B cell (primary cell): ENCODE data around the gene ARL2. TPM values are rescaled to one million over a fixed set of nuclear protein-coding genes. Genes with fewer than 3 reads are reported as not detected.
A peak's percentile ranks its signal among the peaks of the same experiment; 100 is the strongest.

ENCODE experiments used
- ATAC-seq: fragments of 200-7000 bp; cut with Tn5 transposase; one replicate; pipeline ENCODE4 v1.10.0; 2021; ENCODE audit warnings: low read depth, mild to moderate bottlenecking, moderate number of reproducible peaks, moderate library complexity
- CTCF ChIA-PET: fragments of 350-600 bp; sonication (Branson Sonifier 250); formaldehyde crosslinking; loops from one replicate; lab custom pipeline; 2021; ENCODE audit warnings: antibody characterized with exemption, inconsistent platforms; lab: Charles Lee
- POLR2A ChIA-PET: fragments of 350-600 bp; sonication (Branson Sonifier 250); formaldehyde crosslinking; loops from one replicate; lab custom pipeline; 2021; ENCODE audit warnings: antibody characterized with exemption; lab: Charles Lee
- DNase-seq: peaks from one replicate; pipeline ENCODE4 v3.0.0; 2013
- H2AFZ ChIP-seq: 2 replicates; pipeline ENCODE4 v1.6.1; 2012; ENCODE audit warnings: mild to moderate bottlenecking, low read depth, low read length; ENCODE audit not compliant: insufficient read depth, poor library complexity, severe bottlenecking
- H3K27ac ChIP-seq, 2 donors: 1 replicate in 1 of 2; 2 replicates in 1 of 2; pipeline ENCODE4 v1.5.1; 2012 to 2013; ENCODE audit warnings: low read length in 2 of 2, mild to moderate bottlenecking in 2 of 2, moderate library complexity in 1 of 2
- H3K27me3 ChIP-seq, 4 experiments: fragments of 200-600 bp in 1 of 4; sonication (generic) in 1 of 4; replicated peaks in 1 of 4; 1 replicate in 2 of 4; 2 replicates in 2 of 4; pipeline versions ENCODE4 v1.6.1 to v1.7.0; 2013 to 2016; ENCODE audit warnings: low read length in 3 of 4, mild to moderate bottlenecking in 2 of 4, mixed read lengths in 1 of 4, moderate library complexity in 1 of 4; ENCODE audit not compliant: insufficient read depth in 4 of 4, control insufficient read depth in 3 of 4; ENCODE audit errors: control extremely low read depth in 1 of 4
- H3K36me3 ChIP-seq, 2 experiments: replicated peaks in 1 of 2; 1 replicate in 1 of 2; 2 replicates in 1 of 2; pipeline versions ENCODE4 v1.6.1 to v1.7.1; 2013; ENCODE audit warnings: low read length in 1 of 2; ENCODE audit not compliant: insufficient read depth in 2 of 2, control insufficient read depth in 1 of 2; ENCODE audit errors: control extremely low read depth in 1 of 2, extremely low read depth in 1 of 2
- H3K4me1 ChIP-seq, 2 donors: fragments of 200-600 bp in 1 of 2; sonication (generic) in 1 of 2; 1 replicate in 1 of 2; 2 replicates in 1 of 2; pipeline versions ENCODE4 v1.5.1 to v1.6.1; 2013 to 2017; ENCODE audit warnings: low read length in 2 of 2; ENCODE audit not compliant: control insufficient read depth in 2 of 2, insufficient read depth in 2 of 2
- H3K4me2 ChIP-seq: replicated peaks from 2 replicates; pipeline ENCODE3; 2012; ENCODE audit warnings: mild to moderate bottlenecking, low read depth, low read length; ENCODE audit not compliant: poor library complexity, severe bottlenecking
- H3K4me3 ChIP-seq, 5 experiments: fragments of 200-600 bp in 1 of 5; sonication (generic) in 1 of 5; 1 replicate in 3 of 5; 2 replicates in 2 of 5; pipeline versions ENCODE4 v1.5.1 to v1.7.0; 2011 to 2016; ENCODE audit warnings: low read length in 4 of 5, mild to moderate bottlenecking in 4 of 5, low read depth in 2 of 5, control low read depth in 1 of 5, moderate library complexity in 1 of 5; ENCODE audit not compliant: insufficient read depth in 1 of 5; ENCODE audit errors: control extremely low read depth in 1 of 5, extremely low read depth in 1 of 5
- H3K79me2 ChIP-seq: fragments of 200-600 bp; sonication (generic); one replicate; pipeline ENCODE4 v1.6.0; 2016; ENCODE audit warnings: low read length; ENCODE audit not compliant: control insufficient read depth, insufficient read depth
- H3K9ac ChIP-seq: fragments of 200-600 bp; sonication (generic); 2 replicates; pipeline ENCODE4 v1.6.1; 2017; ENCODE audit warnings: mild to moderate bottlenecking, low read length, moderate library complexity
- H3K9me3 ChIP-seq, 3 donors: one replicate each; pipeline versions ENCODE4 v1.6.1 to v1.7.1; 2013; ENCODE audit warnings: low read length in 2 of 3; ENCODE audit not compliant: control insufficient read depth in 2 of 3, insufficient read depth in 1 of 3; ENCODE audit errors: control extremely low read depth in 1 of 3
- H4K20me1 ChIP-seq: 2 replicates; pipeline ENCODE4 v1.6.0; 2012; ENCODE audit warnings: mild to moderate bottlenecking, low read length; ENCODE audit not compliant: insufficient read depth, control insufficient read depth, poor library complexity, severe bottlenecking
- H3K27ac Mint-ChIP-seq: one replicate; pipeline ENCODE4 v1.8.0; 2021; ENCODE audit warnings: mixed read lengths
- H3K27me3 Mint-ChIP-seq: one replicate; pipeline ENCODE4 v1.8.0; 2021; ENCODE audit warnings: mixed read lengths
- H3K4me1 Mint-ChIP-seq: one replicate; pipeline ENCODE4 v1.8.0; 2021; ENCODE audit warnings: mixed read lengths
- H3K4me3 Mint-ChIP-seq: one replicate; pipeline ENCODE4 v1.8.0; 2021; ENCODE audit warnings: mixed read lengths
- H3K9me3 Mint-ChIP-seq: one replicate; pipeline ENCODE4 v1.8.0; 2022; ENCODE audit warnings: mixed read lengths; ENCODE audit not compliant: insufficient read depth
- EZH2 ChIP-seq: IDR thresholded peaks from 2 replicates; pipeline ENCODE4 v1.6.1; 2012; ENCODE audit warnings: borderline replicate concordance, low read depth, mild to moderate bottlenecking, moderate library complexity, low read length; ENCODE audit not compliant: insufficient read depth, poor library complexity, severe bottlenecking
- WGBS: methylation state at CpG from one replicate; pipeline ENCODE4 v1.1.5; 2013; ENCODE audit warnings: missing lambda C conversion rate; ENCODE audit not compliant: insufficient coverage; 5-methylcytosine and 5-hydroxymethylcytosine counted together
- intact Hi-C: fragments of 100-400 bp; cut with micrococcal nuclease; formaldehyde crosslinking; loops from one replicate; pipeline ENCODE4 v1.10.0; 2022
- polyA plus RNA-seq: library from polyadenylated mRNA; depleted of rRNA; stranded (reverse); fragments of >200 nt; gene quantifications from 2 replicates; pipeline ENCODE4 v1.2.3, GENCODE V29; 2012
- total RNA-seq, 2 donors: library from RNA; stranded (reverse); fragments of 120-200 nt in 1 of 2; gene quantifications; 1 replicate in 1 of 2; 2 replicates in 1 of 2; pipeline versions ENCODE4 v1.2.3 to v1.2.4, GENCODE V29; 2013 to 2022
- TF ChIP-seq, protein P1 (sequence below): fragments of 200-600 bp; IDR thresholded peaks from one replicate; pipeline ENCODE4 v1.8.0; 2022; ENCODE audit warnings: antibody characterized with exemption, mild to moderate bottlenecking

Gene ARL2
- total and polyA plus RNA-seq, 2 donors (not counting 1 experiment from before 2014, with no cell fraction given), result 43.4 to 53.6 TPM

DNA sequence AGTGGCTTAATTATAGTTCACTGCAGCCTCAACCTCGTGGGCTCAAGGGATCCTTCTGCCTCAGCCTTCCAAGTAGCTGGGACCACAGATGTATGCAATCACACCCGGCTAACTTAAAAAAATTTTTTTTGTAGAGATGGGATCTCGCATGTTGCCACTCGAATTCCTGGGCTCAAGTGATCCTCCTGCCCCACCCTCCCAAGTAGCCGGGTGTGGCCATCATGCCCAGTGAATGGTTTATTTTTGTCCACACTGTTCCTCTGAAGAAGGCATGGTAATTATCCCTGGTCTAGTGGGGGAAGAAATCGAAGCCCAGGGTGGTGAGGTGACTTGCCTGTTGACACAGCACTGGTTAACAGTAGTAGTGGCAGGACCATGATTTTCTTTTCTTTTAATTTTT is 28.9 kb downstream of the ARL2 start:
- peaks cover 19% of the 10 kb centered on the region for H3K79me2 ChIP-seq
- H3K27ac ChIP-seq, result no peak overlapping the region
- H3K9ac ChIP-seq, result no peak overlapping the region
- 78% methylated on average over 1 of the region's 6 CpGs for WGBS
- CTCF ChIA-PET, result no interaction called here
- DNase-seq, result no peak
- no peak for ATAC-seq
- H3K4me1 ChIP-seq, result peaks cover 18 to 30% of the 10 kb centered on the region in 2 donors
- peaks cover 0 to 16% of the 10 kb centered on the region in 2 experiments for H3K36me3 ChIP-seq
- H3K4me3 Mint-ChIP-seq, result peak overlapping the region; percentile 85
- no peaks in the 10 kb centered on the region for H4K20me1 ChIP-seq
- H3K27me3 ChIP-seq, result no peaks in the 10 kb centered on the region
- H3K9me3 Mint-ChIP-seq, result no peaks in the 10 kb centered on the region
- intact Hi-C loops, result loop anchor here (5.0 to 10.0 kb wide), 2 partner anchors 89 to 482 kb away; partner anchors contain the start of genes SCYL1 and SYVN1
- no peak overlapping the region for H3K4me2 ChIP-seq
- peaks cover 29% of the 10 kb centered on the region for H3K4me1 Mint-ChIP-seq
- no peak for TF ChIP-seq EZH2
- TF ChIP-seq, protein P1, sequence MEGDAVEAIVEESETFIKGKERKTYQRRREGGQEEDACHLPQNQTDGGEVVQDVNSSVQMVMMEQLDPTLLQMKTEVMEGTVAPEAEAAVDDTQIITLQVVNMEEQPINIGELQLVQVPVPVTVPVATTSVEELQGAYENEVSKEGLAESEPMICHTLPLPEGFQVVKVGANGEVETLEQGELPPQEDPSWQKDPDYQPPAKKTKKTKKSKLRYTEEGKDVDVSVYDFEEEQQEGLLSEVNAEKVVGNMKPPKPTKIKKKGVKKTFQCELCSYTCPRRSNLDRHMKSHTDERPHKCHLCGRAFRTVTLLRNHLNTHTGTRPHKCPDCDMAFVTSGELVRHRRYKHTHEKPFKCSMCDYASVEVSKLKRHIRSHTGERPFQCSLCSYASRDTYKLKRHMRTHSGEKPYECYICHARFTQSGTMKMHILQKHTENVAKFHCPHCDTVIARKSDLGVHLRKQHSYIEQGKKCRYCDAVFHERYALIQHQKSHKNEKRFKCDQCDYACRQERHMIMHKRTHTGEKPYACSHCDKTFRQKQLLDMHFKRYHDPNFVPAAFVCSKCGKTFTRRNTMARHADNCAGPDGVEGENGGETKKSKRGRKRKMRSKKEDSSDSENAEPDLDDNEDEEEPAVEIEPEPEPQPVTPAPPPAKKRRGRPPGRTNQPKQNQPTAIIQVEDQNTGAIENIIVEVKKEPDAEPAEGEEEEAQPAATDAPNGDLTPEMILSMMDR, result no peak
- H3K9me3 ChIP-seq, result no peaks in the 10 kb centered on the region
- POLR2A ChIA-PET, result no interaction called here
- no peak overlapping the region for H3K27ac Mint-ChIP-seq
- H3K4me3 ChIP-seq, result no peak overlapping the region
- no peak overlapping the region for H2AFZ ChIP-seq
- no peaks in the 10 kb centered on the region for H3K27me3 Mint-ChIP-seq

DNA sequence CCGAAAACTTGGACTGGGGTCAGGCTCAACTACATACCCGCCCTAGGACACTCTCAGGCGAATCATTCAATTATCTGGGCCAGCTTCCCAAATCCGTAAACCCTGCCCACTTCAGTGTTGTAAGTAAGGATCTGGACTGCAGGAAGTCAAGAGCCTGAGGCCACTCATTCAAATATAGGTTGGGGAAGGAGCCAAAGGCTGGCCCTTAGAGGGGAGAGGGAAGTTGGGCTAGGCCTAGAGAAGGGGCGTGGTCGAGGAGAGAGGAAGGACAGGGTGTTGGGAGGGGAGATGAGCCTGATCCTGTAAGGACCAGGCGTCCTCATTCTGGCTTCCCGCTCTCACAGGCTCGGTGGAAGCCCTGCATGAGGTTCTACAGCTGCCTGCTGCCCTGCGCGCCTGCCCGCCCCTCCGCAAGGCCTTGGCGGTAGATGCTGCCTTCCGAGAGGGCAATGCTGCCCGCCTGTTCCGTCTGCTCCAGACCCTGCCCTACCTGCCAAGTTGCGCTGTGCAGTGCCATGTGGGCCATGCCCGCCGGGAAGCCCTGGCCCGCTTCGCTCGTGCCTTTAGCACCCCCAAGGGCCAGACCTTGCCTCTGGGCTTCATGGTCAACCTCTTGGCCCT is 30.0 kb downstream of the ARL2 start:
- Histone ChIP-seq H3K4me3 (no peak overlapping the region), H3K9ac (no peak overlapping the region), H3K4me2 (no peak overlapping the region), H3K79me2 (peaks cover 19% of the 10 kb centered on the region), H3K9me3 (no peaks in the 10 kb centered on the region), H3K4me1 (peaks cover 23 to 30% of the 10 kb centered on the region in 2 donors), H4K20me1 (no peaks in the 10 kb centered on the region), H2AFZ (no peak overlapping the region), H3K27me3 (no peaks in the 10 kb centered on the region), H3K27ac (no peak overlapping the region), H3K36me3 (peaks cover 0 to 16% of the 10 kb centered on the region in 2 experiments)
- Mint-ChIP-seq H3K27ac (no peak overlapping the region), H3K4me1 (peaks cover 32% of the 10 kb centered on the region), H3K4me3 (peak overlapping the region; percentile 23), H3K9me3 (no peaks in the 10 kb centered on the region), H3K27me3 (no peaks in the 10 kb centered on the region)
- POLR2A ChIA-PET, result no interaction called here
- no peak for TF ChIP-seq EZH2
- TF ChIP-seq, protein P1, result no peak
- ATAC-seq (no peak), DNase-seq (no peak)
- CTCF ChIA-PET, result no interaction called here
- intact Hi-C loops, result loop anchor here (5.0 to 10.0 kb wide), 2 partner anchors 88 to 481 kb away; partner anchors contain the start of genes SCYL1 and SYVN1
- 97% methylated on average over 21 of the region's 23 CpGs for WGBS
